HepG2 (cell line): Measurements from ENCODE around the gene CDKN1A. TPM values are rescaled to one million over a fixed set of nuclear protein-coding genes. Genes with fewer than 3 reads are reported as not detected.

Experiments used
- AHR ChIP-seq: IDR thresholded peaks from 2 replicates; pipeline ENCODE4 v1.6.1; 2018; ENCODE audit warnings: missing genetic modification reagents, missing compliant biosample characterization
- ATAD3A ChIP-seq: sonication (generic); formaldehyde crosslinking; IDR thresholded peaks from 2 replicates; pipeline ENCODE4 v1.4.0; 2020; ENCODE audit warnings: missing genetic modification reagents
- ATF6 ChIP-seq: sonication (generic); formaldehyde crosslinking; conservative IDR thresholded peaks from 2 replicates; pipeline ENCODE4 v1.4.0; 2020; ENCODE audit warnings: missing genetic modification reagents
- CBX1 ChIP-seq: IDR thresholded peaks from one replicate; pipeline ENCODE4 v1.6.1; 2016; ENCODE audit warnings: antibody characterized with exemption, low read depth
- ESRRA ChIP-seq: sonication (generic); formaldehyde crosslinking; IDR thresholded peaks from 2 replicates; pipeline ENCODE4 v1.5.1; 2020; ENCODE audit warnings: mild to moderate bottlenecking, low read depth, missing genetic modification reagents
- ETV6 ChIP-seq: sonication (generic); formaldehyde crosslinking; conservative IDR thresholded peaks from 2 replicates; pipeline ENCODE4 v1.4.0; 2020; ENCODE audit warnings: missing genetic modification reagents
- FOXA1 ChIP-seq, 2 experiments: fragments of 450-650 bp in 1 of 2; sonication (generic) in 1 of 2; formaldehyde crosslinking in 1 of 2; IDR thresholded peaks; 2 replicates each; pipeline versions ENCODE4 v1.4.0 to v1.6.1; 2016 to 2020; ENCODE audit warnings: missing genetic modification reagents in 1 of 2
- GATAD1 ChIP-seq: IDR thresholded peaks from 2 replicates; pipeline ENCODE4 v1.6.1; 2016; ENCODE audit warnings: missing genetic modification reagents, missing compliant biosample characterization
- GFI1 ChIP-seq: sonication (generic); formaldehyde crosslinking; IDR thresholded peaks from 2 replicates; pipeline ENCODE4 v1.5.0; 2020; ENCODE audit warnings: missing genetic modification reagents, mild to moderate bottlenecking, borderline replicate concordance
- HDAC1 ChIP-seq: sonication (generic); formaldehyde crosslinking; IDR thresholded peaks from 2 replicates; pipeline ENCODE4 v1.5.1; 2020; ENCODE audit warnings: mild to moderate bottlenecking, missing genetic modification reagents
- KDM5B ChIP-seq: sonication (generic); formaldehyde crosslinking; IDR thresholded peaks from 2 replicates; pipeline ENCODE4 v1.4.0; 2020; ENCODE audit warnings: missing genetic modification reagents, mild to moderate bottlenecking, borderline replicate concordance
- KLF11 ChIP-seq: IDR thresholded peaks from 2 replicates; pipeline ENCODE4 v1.6.1; 2016; ENCODE audit warnings: missing compliant biosample characterization
- MEIS1 ChIP-seq: sonication (generic); formaldehyde crosslinking; IDR thresholded peaks from 2 replicates; pipeline ENCODE4 v1.9.0; 2021; ENCODE audit warnings: mild to moderate bottlenecking, missing genetic modification reagents, moderate library complexity, borderline replicate concordance
- PCBP2 ChIP-seq: fragments of 200-400 bp; formaldehyde crosslinking; optimal IDR thresholded peaks from 2 replicates; pipeline ENCODE3; 2018; ENCODE audit warnings: low read length, low read depth; ENCODE audit not compliant: poor library complexity, severe bottlenecking
- SAP130 ChIP-seq: IDR thresholded peaks from 2 replicates; pipeline ENCODE4 v1.6.1; 2016; ENCODE audit warnings: low read depth
- SRSF1 ChIP-seq: fragments of 200-400 bp; formaldehyde crosslinking; optimal IDR thresholded peaks from 2 replicates; pipeline ENCODE3; 2017; ENCODE audit warnings: mild to moderate bottlenecking, low read depth, low read length, moderate library complexity
- TAF1 ChIP-seq: sonication (generic); formaldehyde crosslinking; IDR thresholded peaks from 2 replicates; pipeline ENCODE4 v1.4.0; 2020; ENCODE audit warnings: missing genetic modification reagents
- ZIK1 ChIP-seq: sonication (generic); formaldehyde crosslinking; IDR thresholded peaks from 2 replicates; pipeline ENCODE4 v1.5.0; 2020; ENCODE audit warnings: mild to moderate bottlenecking, low read depth, missing genetic modification reagents, borderline replicate concordance
- ZNF20 ChIP-seq: sonication (generic); formaldehyde crosslinking; IDR thresholded peaks from 2 replicates; pipeline ENCODE4 v1.4.0; 2020; ENCODE audit warnings: mild to moderate bottlenecking, moderate library complexity, missing genetic modification reagents
- ZNF350 ChIP-seq: sonication (generic); formaldehyde crosslinking; IDR thresholded peaks from 2 replicates; pipeline ENCODE4 v1.4.0; 2020; ENCODE audit warnings: mild to moderate bottlenecking, low read depth, missing genetic modification reagents, borderline replicate concordance
- ZNF367 ChIP-seq: sonication (generic); formaldehyde crosslinking; IDR thresholded peaks from 2 replicates; pipeline ENCODE4 v1.4.0; 2020; ENCODE audit warnings: missing genetic modification reagents, borderline replicate concordance
- ZNF883 ChIP-seq: sonication (generic); formaldehyde crosslinking; IDR thresholded peaks from 2 replicates; pipeline ENCODE4 v1.5.1; 2020; ENCODE audit warnings: mild to moderate bottlenecking, missing genetic modification reagents; ENCODE audit errors: not compliant biosample characterization
- polyA plus RNA-seq, 8 experiments: library from polyadenylated mRNA; depleted of rRNA in 3 of 8; stranded (reverse) in 7 of 8; unstranded in 1 of 8; fragments of >200 nt; fragmentation: Illumina TruSeq in 4 of 8; extraction: Trizol in 4 of 8; gene quantifications; 2 replicates each; pipeline versions ENCODE4 v1.2.1 to v1.2.3, GENCODE V29; 2011 to 2016; ENCODE audit warnings: low read depth in 4 of 8, missing spikeins in 1 of 8, mixed read lengths in 1 of 8; ENCODE audit not compliant: insufficient read depth in 1 of 8
- total RNA-seq, 5 experiments: library from RNA; depleted of rRNA; stranded (reverse); fragments of >200 nt; fragmentation: Illumina TruSeq; extraction: Trizol; gene quantifications; 2 replicates each; pipeline ENCODE4 v1.2.3, GENCODE V29; 2016; ENCODE audit warnings: low read depth in 1 of 5
- TF ChIP-seq, protein P1 (sequence below): sonication (generic); formaldehyde crosslinking; IDR thresholded peaks from 2 replicates; pipeline ENCODE4 v1.5.0; 2020; ENCODE audit warnings: missing genetic modification reagents, mild to moderate bottlenecking, borderline replicate concordance
- TF ChIP-seq, protein P2 (sequence below): sonication (generic); formaldehyde crosslinking; IDR thresholded peaks from 2 replicates; pipeline ENCODE4 v1.8.1; 2023; ENCODE audit warnings: mild to moderate bottlenecking, missing genetic modification reagents

The CDKN1A gene
- total and polyA plus RNA-seq, 2 of the 13 experiments (the other 11 are each of a cell fraction or from before 2014, with no cell fraction given): 60.7 to 92.1 TPM

DNA sequence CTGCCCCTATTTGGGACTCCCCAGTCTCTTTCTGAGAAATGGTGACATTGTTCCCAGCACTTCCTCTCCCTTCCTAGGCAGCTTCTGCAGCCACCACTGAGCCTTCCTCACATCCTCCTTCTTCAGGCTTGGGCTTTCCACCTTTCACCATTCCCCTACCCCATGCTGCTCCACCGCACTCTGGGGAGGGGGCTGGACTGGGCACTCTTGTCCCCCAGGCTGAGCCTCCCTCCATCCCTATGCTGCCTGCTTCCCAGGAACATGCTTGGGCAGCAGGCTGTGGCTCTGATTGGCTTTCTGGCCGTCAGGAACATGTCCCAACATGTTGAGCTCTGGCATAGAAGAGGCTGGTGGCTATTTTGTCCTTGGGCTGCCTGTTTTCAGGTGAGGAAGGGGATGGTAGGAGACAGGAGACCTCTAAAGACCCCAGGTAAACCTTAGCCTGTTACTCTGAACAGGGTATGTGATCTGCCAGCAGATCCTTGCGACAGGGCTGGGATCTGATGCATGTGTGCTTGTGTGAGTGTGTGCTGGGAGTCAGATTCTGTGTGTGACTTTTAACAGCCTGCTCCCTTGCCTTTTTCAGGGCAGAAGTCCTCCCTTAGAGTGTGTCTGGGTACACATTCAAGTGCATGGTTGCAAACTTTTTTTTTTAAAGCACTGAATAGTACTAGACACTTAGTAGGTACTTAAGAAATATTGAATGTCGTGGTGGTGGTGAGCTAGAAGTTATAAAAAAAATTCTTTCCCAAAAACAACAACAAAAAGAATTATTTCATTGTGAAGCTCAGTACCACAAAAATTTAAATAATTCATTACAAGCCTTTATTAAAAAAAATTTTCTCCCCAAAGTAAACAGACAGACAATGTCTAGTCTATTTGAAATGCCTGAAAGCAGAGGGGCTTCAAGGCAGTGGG, 2.1 kb upstream of the CDKN1A start (continued):
- TF ChIP-seq, protein P1, sequence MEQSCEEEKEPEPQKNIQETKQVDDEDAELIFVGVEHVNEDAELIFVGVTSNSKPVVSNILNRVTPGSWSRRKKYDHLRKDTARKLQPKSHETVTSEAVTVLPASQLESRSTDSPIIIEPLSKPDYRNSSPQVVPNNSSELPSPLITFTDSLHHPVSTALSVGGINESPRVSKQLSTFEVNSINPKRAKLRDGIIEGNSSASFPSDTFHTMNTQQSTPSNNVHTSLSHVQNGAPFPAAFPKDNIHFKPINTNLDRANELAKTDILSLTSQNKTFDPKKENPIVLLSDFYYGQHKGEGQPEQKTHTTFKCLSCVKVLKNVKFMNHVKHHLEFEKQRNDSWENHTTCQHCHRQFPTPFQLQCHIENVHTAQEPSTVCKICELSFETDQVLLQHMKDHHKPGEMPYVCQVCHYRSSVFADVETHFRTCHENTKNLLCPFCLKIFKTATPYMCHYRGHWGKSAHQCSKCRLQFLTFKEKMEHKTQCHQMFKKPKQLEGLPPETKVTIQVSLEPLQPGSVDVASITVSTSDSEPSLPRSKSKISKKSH (CRISPR knock-in tag): peak; percentile 85; the same call in 1 of the 2 replicates
- TF ChIP-seq ZIK1 (CRISPR knock-in tag): no peak
- peak; percentile 86; the same call in 1 of the 2 replicates for TF ChIP-seq AHR (CRISPR knock-in tag)
- peak; percentile 75 for TF ChIP-seq SAP130 (CRISPR knock-in tag)
- 0 out of 2 replicates have a peak, but pooled peaks have one; percentile 27 for TF ChIP-seq ETV6 (CRISPR knock-in tag)
- no peak for TF ChIP-seq PCBP2
- TF ChIP-seq GATAD1: peak; percentile 5; the same call in 1 of the 2 replicates
- peak; percentile 36; the same call in 1 of the 2 replicates for TF ChIP-seq ZNF350 (CRISPR knock-in tag)
- peak; percentile 59 for TF ChIP-seq SRSF1
- TF ChIP-seq ATF6 (CRISPR knock-in tag): peak; percentile 64; the same call in 1 of the 2 replicates
- no peak for TF ChIP-seq ZNF20 (CRISPR knock-in tag)
- peak; percentile 40; the same call in 1 of the 2 replicates for TF ChIP-seq ATAD3A (CRISPR knock-in tag)
- TF ChIP-seq HDAC1 (CRISPR knock-in tag): peak; percentile 69
- TF ChIP-seq MEIS1 (CRISPR knock-in tag): no peak
- TF ChIP-seq FOXA1 (IDR thresholded peaks at IDR 0.05): no peak
- no peak for TF ChIP-seq FOXA1 (CRISPR knock-in tag; IDR thresholded peaks at IDR 0.05)
- TF ChIP-seq KLF11 (CRISPR knock-in tag): peak; percentile 40; the same call in 1 of the 2 replicates
- TF ChIP-seq ZNF883: peak; percentile 18
- TF ChIP-seq ESRRA: no peak
- peak; percentile 94 for TF ChIP-seq TAF1 (CRISPR knock-in tag)
- TF ChIP-seq ZNF367: no peak
- peak; percentile 62; the same call in 1 of the 2 replicates for TF ChIP-seq GFI1 (CRISPR knock-in tag)
- TF ChIP-seq KDM5B (CRISPR knock-in tag): peak; percentile 49; the same call in 1 of the 2 replicates
- TF ChIP-seq CBX1: peak; percentile 63
- TF ChIP-seq, protein P2, sequence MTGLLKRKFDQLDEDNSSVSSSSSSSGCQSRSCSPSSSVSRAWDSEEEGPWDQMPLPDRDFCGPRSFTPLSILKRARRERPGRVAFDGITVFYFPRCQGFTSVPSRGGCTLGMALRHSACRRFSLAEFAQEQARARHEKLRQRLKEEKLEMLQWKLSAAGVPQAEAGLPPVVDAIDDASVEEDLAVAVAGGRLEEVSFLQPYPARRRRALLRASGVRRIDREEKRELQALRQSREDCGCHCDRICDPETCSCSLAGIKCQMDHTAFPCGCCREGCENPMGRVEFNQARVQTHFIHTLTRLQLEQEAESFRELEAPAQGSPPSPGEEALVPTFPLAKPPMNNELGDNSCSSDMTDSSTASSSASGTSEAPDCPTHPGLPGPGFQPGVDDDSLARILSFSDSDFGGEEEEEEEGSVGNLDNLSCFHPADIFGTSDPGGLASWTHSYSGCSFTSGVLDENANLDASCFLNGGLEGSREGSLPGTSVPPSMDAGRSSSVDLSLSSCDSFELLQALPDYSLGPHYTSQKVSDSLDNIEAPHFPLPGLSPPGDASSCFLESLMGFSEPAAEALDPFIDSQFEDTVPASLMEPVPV (CRISPR knock-in tag): no peak
